GM21619 (cell line): Measurements from ENCODE around the gene TMIE.

Source experiments
- ATAC-seq: cut with Tn5 transposase; IDR thresholded peaks from one replicate; pipeline ENCODE4 v1.9.1; 2021; ENCODE audit not compliant: unreplicated experiment

The TMIE gene

GRCh38 chr3:46669191-46669999 lies 31.8 kb upstream of the TMIE start:
- no peak for ATAC-seq

- ATAC-seq: no peak
Observed at GRCh38 chr3:46670000-46670890, 30.9 kb upstream of the TMIE start.

- no peak for ATAC-seq
Observed at GRCh38 chr3:46670891-46671427, 30.2 kb upstream of the TMIE start.

GRCh38 chr3:46671541-46672348 lies 29.4 kb upstream of the TMIE start:
- ATAC-seq: no peak

- no peak for ATAC-seq
Observed at GRCh38 chr3:46672349-46672695, 28.9 kb upstream of the TMIE start.

- no peak for ATAC-seq
Observed at GRCh38 chr3:46673151-46674030, 27.8 kb upstream of the TMIE start.

- no peak for ATAC-seq
Observed at GRCh38 chr3:46674031-46674845, 27.0 kb upstream of the TMIE start.

GRCh38 chr3:46675426-46675825 lies 25.8 kb upstream of the TMIE start:
- ATAC-seq: no peak

- ATAC-seq: no peak
Observed at GRCh38 chr3:46675843-46676567, 25.2 kb upstream of the TMIE start.

GRCh38 chr3:46676601-46677410 lies 24.4 kb upstream of the TMIE start:
- ATAC-seq: no peak

GRCh38 chr3:46677411-46677726 lies 23.8 kb upstream of the TMIE start:
- no peak for ATAC-seq

GRCh38 chr3:46678280-46678679 lies 22.9 kb upstream of the TMIE start:
- no peak for ATAC-seq

- no peak for ATAC-seq
Observed at GRCh38 chr3:46679681-46680080, 21.5 kb upstream of the TMIE start.

GRCh38 chr3:46680298-46680826 lies 20.8 kb upstream of the TMIE start:
- no peak for ATAC-seq

GRCh38 chr3:46681387-46681786 lies 19.8 kb upstream of the TMIE start:
- no peak for ATAC-seq

- no peak for ATAC-seq
Observed at GRCh38 chr3:46681856-46682540, 19.2 kb upstream of the TMIE start.

GRCh38 chr3:46682974-46683373 lies 18.2 kb upstream of the TMIE start:
- ATAC-seq: no peak
